ENCODE measurements around the gene SUOX.

GRCh38 chr12:55984861-55985260 is 12.2 kb upstream of the SUOX start:
- TF ChIP-seq CTCF (IDR thresholded peaks at IDR 0.05) (no peak), POLR2AphosphoS5 (IDR thresholded peaks at IDR 0.05) (no peak), POLR2A (IDR thresholded peaks at IDR 0.05) (no peak)

Measured in upper lobe of left lung (tissue), 4 donors.